ENCODE measurements around the gene EPC1. TPM values are rescaled to one million over a fixed set of nuclear protein-coding genes. Genes with fewer than 3 reads are reported as not detected.
A peak's percentile ranks its signal among the peaks of the same experiment; 100 is the strongest.

Gene EPC1
- total and polyA plus RNA-seq, 12 donors = 8.4 to 25.4 (median 19.0) TPM

DNA sequence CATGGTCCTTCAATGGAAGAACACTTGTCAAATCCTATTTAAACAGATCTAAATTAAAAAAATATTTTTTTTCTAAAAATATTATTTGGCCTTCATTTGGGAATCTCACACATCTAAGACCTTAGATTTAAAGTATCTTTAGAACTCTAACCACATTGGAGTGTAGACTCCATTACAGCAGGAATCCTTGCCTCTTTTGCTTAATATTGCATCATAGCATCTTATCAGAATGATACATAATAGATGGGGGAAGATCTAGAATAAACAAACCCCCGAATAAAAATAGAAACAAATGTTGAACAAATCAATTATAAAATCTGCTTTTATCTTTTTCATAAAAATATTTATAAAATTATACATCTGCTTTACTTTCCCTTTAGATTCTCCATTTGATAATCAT, 27.6 kb upstream of the EPC1 start:
- no peak for DNase-seq
- no peak overlapping the region for H3K27ac ChIP-seq
- TF ChIP-seq, protein P1, sequence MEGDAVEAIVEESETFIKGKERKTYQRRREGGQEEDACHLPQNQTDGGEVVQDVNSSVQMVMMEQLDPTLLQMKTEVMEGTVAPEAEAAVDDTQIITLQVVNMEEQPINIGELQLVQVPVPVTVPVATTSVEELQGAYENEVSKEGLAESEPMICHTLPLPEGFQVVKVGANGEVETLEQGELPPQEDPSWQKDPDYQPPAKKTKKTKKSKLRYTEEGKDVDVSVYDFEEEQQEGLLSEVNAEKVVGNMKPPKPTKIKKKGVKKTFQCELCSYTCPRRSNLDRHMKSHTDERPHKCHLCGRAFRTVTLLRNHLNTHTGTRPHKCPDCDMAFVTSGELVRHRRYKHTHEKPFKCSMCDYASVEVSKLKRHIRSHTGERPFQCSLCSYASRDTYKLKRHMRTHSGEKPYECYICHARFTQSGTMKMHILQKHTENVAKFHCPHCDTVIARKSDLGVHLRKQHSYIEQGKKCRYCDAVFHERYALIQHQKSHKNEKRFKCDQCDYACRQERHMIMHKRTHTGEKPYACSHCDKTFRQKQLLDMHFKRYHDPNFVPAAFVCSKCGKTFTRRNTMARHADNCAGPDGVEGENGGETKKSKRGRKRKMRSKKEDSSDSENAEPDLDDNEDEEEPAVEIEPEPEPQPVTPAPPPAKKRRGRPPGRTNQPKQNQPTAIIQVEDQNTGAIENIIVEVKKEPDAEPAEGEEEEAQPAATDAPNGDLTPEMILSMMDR (IDR thresholded peaks at IDR 0.05) = no peak
- no peaks in the 10 kb centered on the region for H3K27me3 ChIP-seq
- peaks cover 0 to 5% (median 0%) of the 10 kb centered on the region in 11 donors for H3K9me3 ChIP-seq
- no peak for ATAC-seq
- peaks cover 0 to 57% (median 39%) of the 10 kb centered on the region in 9 donors for H3K4me1 ChIP-seq
- H3K36me3 ChIP-seq = peaks cover 0 to 6% (median 0%) of the 10 kb centered on the region in 9 donors
- 70 to 80% methylated on average over 1 of the region's 1 CpG for WGBS, 2 donors
- intact Hi-C loops (cut with DNase I) = loop anchor here in 5 of 10 donors (5.0 to 10.0 kb wide), 3 partner anchors 73 to 320 kb away; partner anchors contain the start of genes CCDC7 (in 3 of the 5) and KIF5B (in 1 of the 5)
- H3K4me3 ChIP-seq = no peak overlapping the region

DNA sequence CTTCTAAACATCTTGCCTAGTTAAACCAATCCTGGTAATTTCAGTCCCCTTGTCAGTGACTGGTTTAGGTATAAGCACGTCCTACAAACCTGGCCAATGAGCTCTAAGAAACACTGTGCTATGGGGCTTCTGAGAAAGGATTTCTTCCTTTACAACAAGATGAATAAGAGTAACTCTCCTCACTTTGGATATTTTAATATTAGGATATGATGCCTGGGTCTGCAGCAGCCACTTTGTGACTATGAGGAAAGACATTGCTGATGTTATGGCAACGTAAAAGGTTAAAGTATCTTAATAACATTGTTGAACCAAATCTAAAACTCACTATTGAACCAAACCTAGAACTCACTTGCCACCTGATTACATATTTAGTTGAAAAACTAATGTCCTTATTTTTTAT, 26.5 kb upstream of the EPC1 start:
- DNase-seq (no peak), ATAC-seq (no peak)
- H3K27ac ChIP-seq = no peak overlapping the region
- 98 to 99% methylated on average over 2 of the region's 2 CpGs for WGBS, 2 donors
- intact Hi-C loops (cut with DNase I) = loop anchor here in 2 of 10 donors (5.0 to 10.0 kb wide), 2 partner anchors 181 to 319 kb away; partner anchors contain the start of gene KIF5B (in 1 of the 2)
- peaks cover 0 to 6% (median 0%) of the 10 kb centered on the region in 9 donors for H3K36me3 ChIP-seq
- H3K27me3 ChIP-seq = no peaks in the 10 kb centered on the region
- H3K4me1 ChIP-seq = peaks cover 0 to 68% (median 36%) of the 10 kb centered on the region in 9 donors
- H3K9me3 ChIP-seq = peaks cover 0 to 5% (median 0%) of the 10 kb centered on the region in 11 donors
- H3K4me3 ChIP-seq = no peak overlapping the region
- TF ChIP-seq, protein P1 (IDR thresholded peaks at IDR 0.05) = no peak

DNA sequence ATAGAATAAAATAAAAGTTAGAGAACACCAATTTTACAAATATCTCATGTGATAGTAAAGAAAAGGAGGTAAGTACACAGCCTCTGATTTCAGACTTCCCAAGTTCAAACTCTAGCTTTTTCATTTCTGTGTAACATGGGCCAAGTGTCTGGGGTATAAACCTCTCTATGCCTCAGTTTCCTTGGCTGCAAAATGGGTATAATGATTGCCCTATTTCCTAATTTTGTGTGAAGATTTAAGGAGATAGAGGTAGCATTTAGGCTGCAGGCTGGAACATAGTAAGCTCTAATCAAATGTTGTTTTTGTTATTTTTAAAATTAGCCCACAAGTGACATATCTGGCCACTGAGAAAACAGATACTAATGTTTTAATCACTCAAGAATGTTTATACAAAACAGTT, 26.1 kb upstream of the EPC1 start:
- ATAC-seq (no peak), DNase-seq (no peak)
- intact Hi-C loops (cut with DNase I) = loop anchor here in 2 of 10 donors (5.0 to 10.0 kb wide), 2 partner anchors 181 to 318 kb away; partner anchors contain the start of gene KIF5B (in 1 of the 2)
- no peak overlapping the region for H3K4me3 ChIP-seq
- H3K9me3 ChIP-seq = peaks cover 0 to 5% (median 0%) of the 10 kb centered on the region in 11 donors
- H3K36me3 ChIP-seq = peaks cover 0 to 6% (median 0%) of the 10 kb centered on the region in 9 donors
- no peaks in the 10 kb centered on the region for H3K27me3 ChIP-seq
- TF ChIP-seq, protein P1 (IDR thresholded peaks at IDR 0.05) = no peak
- no peak overlapping the region for H3K27ac ChIP-seq
- H3K4me1 ChIP-seq = peaks cover 0 to 72% (median 40%) of the 10 kb centered on the region in 9 donors

DNA sequence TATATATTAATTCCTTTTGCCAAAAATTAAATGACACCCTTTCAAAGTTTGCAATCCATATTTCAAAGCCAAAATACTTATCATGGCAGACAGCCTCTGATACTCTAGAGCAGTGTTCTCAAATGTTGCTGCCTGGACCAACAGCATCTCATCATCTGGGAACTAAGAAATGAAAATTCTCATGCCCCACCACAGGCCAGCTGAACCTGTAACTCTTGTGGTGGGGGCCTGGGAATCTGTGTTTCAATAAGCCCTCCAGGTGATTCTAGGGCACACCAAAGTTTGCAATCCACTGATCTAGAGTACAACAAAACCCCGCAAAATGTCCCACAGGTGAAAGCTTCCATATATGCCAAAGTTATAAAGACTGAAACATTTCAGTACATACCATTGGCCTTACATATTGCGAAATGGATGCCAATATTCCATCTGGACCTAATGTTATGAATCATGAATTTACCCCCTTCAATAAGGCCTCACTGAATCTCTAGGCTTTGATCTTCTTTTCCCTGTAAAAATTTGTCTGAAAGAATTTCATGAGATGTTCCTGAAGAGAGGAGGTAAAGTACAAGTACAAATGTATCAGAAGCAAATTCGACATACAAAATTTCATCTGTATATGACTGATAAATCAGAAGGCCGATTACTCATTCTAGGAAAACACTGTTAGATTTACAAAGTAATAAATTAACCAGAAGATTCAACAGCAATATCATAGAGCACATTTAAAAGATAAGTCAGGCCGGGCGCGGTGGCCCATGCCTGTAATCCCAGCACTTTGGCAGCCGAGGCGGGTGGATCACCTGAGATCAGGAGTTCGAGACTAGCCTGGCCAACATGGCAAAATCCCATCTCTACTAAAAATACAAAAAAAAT, 25.3 kb upstream of the EPC1 start:
- peak overlapping the region in 2 of 10 donors; percentile 1 to 53 for H3K27ac ChIP-seq
- TF ChIP-seq, protein P1 (IDR thresholded peaks at IDR 0.05) = no peak
- peaks cover 0 to 6% (median 0%) of the 10 kb centered on the region in 9 donors for H3K36me3 ChIP-seq
- no peak overlapping the region for H3K4me3 ChIP-seq
- ATAC-seq (no peak), DNase-seq (no peak)
- peaks cover 0 to 80% (median 41%) of the 10 kb centered on the region in 9 donors for H3K4me1 ChIP-seq
- WGBS, 2 donors = 92 to 94% methylated on average over 10 of the region's 10 CpGs
- no peaks in the 10 kb centered on the region for H3K27me3 ChIP-seq
- peaks cover 0 to 5% (median 0%) of the 10 kb centered on the region in 11 donors for H3K9me3 ChIP-seq
- intact Hi-C loops (cut with DNase I) = loop anchor here in 2 of 10 donors (5.0 to 10.0 kb wide), 2 partner anchors 180 to 317 kb away; partner anchors contain the start of gene KIF5B (in 1 of the 2)

Measured in heart right ventricle (tissue), 16 donors.